A673 (cell line): ENCODE data around the gene APC2. TPM values are rescaled to one million over a fixed set of nuclear protein-coding genes. Genes with fewer than 3 reads are reported as not detected.

Source experiments
- BruUV-seq: library from RNA; stranded (reverse); fragments of 400-500 nt; replicated peaks from 2 replicates; lab custom pipeline; 2021; lab: Mats Ljungman, UMichigan
- CTCF ChIA-PET: fragments of 300-600 bp; sonication (Branson Sonifier 250); formaldehyde crosslinking; loops from one replicate; lab custom pipeline; 2022; ENCODE audit warnings: antibody characterized with exemption; lab: Charles Lee
- POLR2A ChIA-PET: fragments of 300-600 bp; sonication (Branson Sonifier 250); formaldehyde crosslinking; loops from one replicate; lab custom pipeline; 2022; ENCODE audit warnings: antibody characterized with exemption; ENCODE audit not compliant: low non-redundant PET; lab: Charles Lee
- DNase-seq: peaks from one replicate; pipeline ENCODE4 v3.0.0-alpha.2; 2015; ENCODE audit warnings: low spot score
- H3K27ac ChIP-seq: fragments of 200-600 bp; sonication (generic); 2 replicates; pipeline ENCODE4 v1.5.1; 2016; ENCODE audit warnings: mixed run types, low read depth, mild to moderate bottlenecking, mixed read lengths, antibody characterized with exemption, low read length; ENCODE audit not compliant: poor library complexity, severe bottlenecking
- H3K27me3 ChIP-seq: fragments of 200-600 bp; sonication (generic); replicated peaks from 2 replicates; pipeline ENCODE4 v1.6.1; 2017; ENCODE audit warnings: mixed run types, low read depth, mild to moderate bottlenecking, mixed read lengths, antibody characterized with exemption, low read length; ENCODE audit not compliant: insufficient read depth, poor library complexity
- H3K36me3 ChIP-seq: fragments of 200-600 bp; sonication (generic); 2 replicates; pipeline ENCODE4 v1.6.1; 2016; ENCODE audit warnings: mixed run types, mild to moderate bottlenecking, mixed read lengths, antibody characterized with exemption, low read length; ENCODE audit not compliant: insufficient read depth, poor library complexity, severe bottlenecking
- H3K4me1 ChIP-seq: fragments of 200-600 bp; sonication (generic); 2 replicates; pipeline ENCODE4 v1.6.1; 2017; ENCODE audit warnings: mixed run types, mild to moderate bottlenecking, mixed read lengths, antibody characterized with exemption, low read length; ENCODE audit not compliant: insufficient read depth, poor library complexity, severe bottlenecking
- H3K4me3 ChIP-seq: fragments of 200-600 bp; sonication (generic); 2 replicates; pipeline ENCODE4 v1.5.1; 2016; ENCODE audit warnings: low read depth, mixed run types, mild to moderate bottlenecking, mixed read lengths, low read length; ENCODE audit not compliant: poor library complexity, severe bottlenecking
- H3K9me3 ChIP-seq: fragments of 200-600 bp; sonication (generic); 2 replicates; pipeline ENCODE4 v1.6.1; 2016; ENCODE audit warnings: mixed run types, low read depth, mild to moderate bottlenecking, mixed read lengths, antibody characterized with exemption, low read length; ENCODE audit not compliant: poor library complexity, severe bottlenecking
- EZH2 ChIP-seq: fragments of 200-600 bp; sonication (generic); IDR thresholded peaks from 2 replicates; pipeline ENCODE4 v1.6.1; 2017; ENCODE audit warnings: borderline replicate concordance, low read depth, mild to moderate bottlenecking, mixed read lengths, antibody characterized with exemption, low read length; ENCODE audit not compliant: poor library complexity, severe bottlenecking
- intact Hi-C: fragments of 100-400 bp; cut with micrococcal nuclease; formaldehyde crosslinking; loops from one replicate; pipeline ENCODE4 v1.10.0; 2022; ENCODE audit not compliant: unreplicated experiment
- total RNA-seq: library from RNA; stranded (reverse); gene quantifications from 2 replicates; pipeline ENCODE4 v1.2.3, GENCODE V29; 2021
- TF ChIP-seq, protein P1 (sequence below): fragments of 300-800, 200-600 bp; sonication (generic); conservative IDR thresholded peaks from 2 replicates; pipeline ENCODE4 v1.5.1; 2017; ENCODE audit warnings: low read depth, mild to moderate bottlenecking, antibody characterized with exemption, low read length, moderate library complexity, mixed read lengths

The APC2 gene
- total RNA-seq, 1 experiment from 2014 or later = 1.3 TPM

DNA sequence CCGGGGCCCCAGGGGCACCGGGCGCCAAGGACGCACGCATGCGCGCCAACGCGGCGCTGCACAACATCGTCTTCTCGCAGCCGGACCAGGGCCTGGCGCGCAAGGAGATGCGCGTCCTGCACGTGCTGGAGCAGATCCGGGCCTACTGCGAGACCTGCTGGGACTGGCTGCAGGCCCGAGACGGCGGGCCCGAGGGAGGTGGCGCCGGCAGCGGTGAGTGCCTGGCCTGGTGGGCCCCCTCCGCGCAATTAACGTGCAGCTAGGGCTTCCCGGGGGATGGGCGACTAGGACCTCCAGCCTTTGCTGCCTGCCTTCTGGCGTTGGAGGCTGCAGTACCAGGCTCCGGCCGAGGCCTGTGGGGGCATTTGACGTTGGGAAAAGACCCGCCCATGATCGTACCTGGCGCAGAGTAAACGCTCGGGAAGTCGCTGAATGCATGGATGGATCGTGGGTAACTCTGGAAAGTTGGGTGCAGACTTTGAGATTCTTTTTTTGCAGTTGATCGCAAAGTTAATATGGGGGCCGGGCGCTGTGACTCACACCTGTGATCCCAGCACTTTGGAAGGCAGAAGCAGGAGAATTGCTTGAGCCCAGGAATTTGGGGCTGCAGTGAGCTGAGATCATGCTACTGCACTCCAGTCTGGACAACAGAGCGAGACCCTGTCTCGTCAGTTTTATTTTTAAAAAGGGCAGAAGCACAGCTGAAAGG lies 7.3 kb downstream of the APC2 start:
- CTCF ChIA-PET = interaction anchor here (0.6 kb wide), 1 partner anchor 9 kb away, joined by 3 read pairs; no protein-coding TSS in a partner anchor
- Histone ChIP-seq H3K4me3 (no peak overlapping the region), H3K4me1 (peaks cover 29% of the 10 kb centered on the region), H3K9me3 (no peaks in the 10 kb centered on the region), H3K27me3 (peaks cover 5% of the 10 kb centered on the region), H3K36me3 (no peaks in the 10 kb centered on the region), H3K27ac (no peak overlapping the region)
- no TSS peak for BruUV-seq
- TF ChIP-seq EZH2 = no peak
- TF ChIP-seq, protein P1, sequence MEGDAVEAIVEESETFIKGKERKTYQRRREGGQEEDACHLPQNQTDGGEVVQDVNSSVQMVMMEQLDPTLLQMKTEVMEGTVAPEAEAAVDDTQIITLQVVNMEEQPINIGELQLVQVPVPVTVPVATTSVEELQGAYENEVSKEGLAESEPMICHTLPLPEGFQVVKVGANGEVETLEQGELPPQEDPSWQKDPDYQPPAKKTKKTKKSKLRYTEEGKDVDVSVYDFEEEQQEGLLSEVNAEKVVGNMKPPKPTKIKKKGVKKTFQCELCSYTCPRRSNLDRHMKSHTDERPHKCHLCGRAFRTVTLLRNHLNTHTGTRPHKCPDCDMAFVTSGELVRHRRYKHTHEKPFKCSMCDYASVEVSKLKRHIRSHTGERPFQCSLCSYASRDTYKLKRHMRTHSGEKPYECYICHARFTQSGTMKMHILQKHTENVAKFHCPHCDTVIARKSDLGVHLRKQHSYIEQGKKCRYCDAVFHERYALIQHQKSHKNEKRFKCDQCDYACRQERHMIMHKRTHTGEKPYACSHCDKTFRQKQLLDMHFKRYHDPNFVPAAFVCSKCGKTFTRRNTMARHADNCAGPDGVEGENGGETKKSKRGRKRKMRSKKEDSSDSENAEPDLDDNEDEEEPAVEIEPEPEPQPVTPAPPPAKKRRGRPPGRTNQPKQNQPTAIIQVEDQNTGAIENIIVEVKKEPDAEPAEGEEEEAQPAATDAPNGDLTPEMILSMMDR = no peak
- no peak for DNase-seq
- intact Hi-C loops = no loop called here
- POLR2A ChIA-PET = no interaction called here

DNA sequence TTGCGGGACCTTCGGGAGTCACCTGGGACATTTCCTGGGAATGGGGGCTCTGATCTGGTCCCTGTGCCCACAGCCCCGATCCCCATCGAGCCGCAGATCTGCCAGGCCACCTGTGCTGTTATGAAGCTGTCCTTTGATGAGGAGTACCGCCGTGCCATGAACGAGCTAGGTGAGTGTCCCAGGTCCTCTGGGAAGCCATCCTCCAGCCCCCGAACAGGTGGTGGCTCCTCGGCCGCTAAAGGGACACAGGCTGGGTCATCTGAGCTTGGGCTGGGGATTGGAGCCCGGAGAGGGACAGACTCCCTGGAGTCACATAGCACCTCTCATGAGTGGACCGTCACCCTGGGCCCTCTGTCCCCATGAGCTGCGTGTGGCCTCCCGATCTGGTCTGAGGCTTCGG lies 8.0 kb downstream of the APC2 start:
- Histone ChIP-seq H3K9me3 (no peaks in the 10 kb centered on the region), H3K4me3 (no peak overlapping the region), H3K36me3 (no peaks in the 10 kb centered on the region), H3K27me3 (no peaks in the 10 kb centered on the region), H3K4me1 (peaks cover 29% of the 10 kb centered on the region), H3K27ac (no peak overlapping the region)
- no TSS peak for BruUV-seq
- DNase-seq = no peak
- intact Hi-C loops = no loop called here
- POLR2A ChIA-PET = no interaction called here
- no peak for TF ChIP-seq EZH2
- TF ChIP-seq, protein P1 = no peak
- CTCF ChIA-PET = no interaction called here

DNA sequence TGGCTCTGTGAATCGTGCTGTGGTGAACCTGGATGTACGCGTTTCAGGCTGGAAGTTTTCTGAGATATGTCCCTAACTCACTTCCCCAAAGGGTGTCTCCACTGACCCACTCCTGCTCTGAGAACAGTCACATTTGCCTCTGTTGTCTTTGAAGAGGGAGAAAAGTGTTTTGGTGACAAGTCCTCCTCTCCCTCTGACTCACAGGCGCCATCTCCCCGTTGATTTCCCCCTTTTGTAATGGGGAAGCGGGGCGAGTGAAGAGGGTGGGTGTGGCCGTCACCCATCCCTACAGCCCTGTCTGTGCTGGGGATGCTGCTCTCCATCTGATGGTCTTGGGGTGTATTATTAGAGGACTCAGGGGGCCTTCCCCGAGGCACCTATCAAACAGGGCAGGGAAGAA lies 9.6 kb downstream of the APC2 start:
- intact Hi-C loops = no loop called here
- CTCF ChIA-PET = no interaction called here
- BruUV-seq = no TSS peak
- no peaks in the 10 kb centered on the region for H3K9me3 ChIP-seq
- POLR2A ChIA-PET = no interaction called here
- no peak for DNase-seq
- no peaks in the 10 kb centered on the region for H3K36me3 ChIP-seq
- H3K4me1 ChIP-seq = peaks cover 22% of the 10 kb centered on the region
- H3K27me3 ChIP-seq = no peaks in the 10 kb centered on the region
- TF ChIP-seq EZH2 = no peak
- TF ChIP-seq, protein P1 = no peak
- H3K27ac ChIP-seq = no peak overlapping the region
- H3K4me3 ChIP-seq = no peak overlapping the region
